ENCODE data around the gene ROPN1B.
"Not testable (repeated sequence)": the region's sequence is repeated elsewhere in the genome, so short reads cannot be mapped to it uniquely, and the experiment has no call there.

DNA sequence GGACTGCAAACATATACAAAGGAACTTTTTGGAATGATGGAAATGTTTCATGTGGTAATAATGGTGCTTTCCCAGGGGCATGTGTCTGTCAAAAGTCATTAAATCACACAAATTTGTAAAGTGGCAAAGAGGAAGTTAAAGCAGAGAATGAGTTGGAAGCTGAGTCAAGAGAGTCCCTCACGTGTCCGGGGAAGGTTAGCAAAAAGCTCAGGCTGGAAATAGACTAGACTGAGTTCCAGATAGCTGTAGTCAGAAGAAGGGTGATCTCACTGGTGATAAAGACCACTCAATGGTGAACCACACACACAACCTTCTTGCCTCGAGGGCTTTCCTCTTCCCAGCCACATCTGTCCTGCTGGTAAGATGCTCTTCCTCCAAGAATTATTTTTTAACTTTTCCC is 20.1 kb upstream of the ROPN1B start:
- TF ChIP-seq POLR2A (IDR thresholded peaks at IDR 0.05): not testable (repeated sequence)
- TF ChIP-seq, protein P1, sequence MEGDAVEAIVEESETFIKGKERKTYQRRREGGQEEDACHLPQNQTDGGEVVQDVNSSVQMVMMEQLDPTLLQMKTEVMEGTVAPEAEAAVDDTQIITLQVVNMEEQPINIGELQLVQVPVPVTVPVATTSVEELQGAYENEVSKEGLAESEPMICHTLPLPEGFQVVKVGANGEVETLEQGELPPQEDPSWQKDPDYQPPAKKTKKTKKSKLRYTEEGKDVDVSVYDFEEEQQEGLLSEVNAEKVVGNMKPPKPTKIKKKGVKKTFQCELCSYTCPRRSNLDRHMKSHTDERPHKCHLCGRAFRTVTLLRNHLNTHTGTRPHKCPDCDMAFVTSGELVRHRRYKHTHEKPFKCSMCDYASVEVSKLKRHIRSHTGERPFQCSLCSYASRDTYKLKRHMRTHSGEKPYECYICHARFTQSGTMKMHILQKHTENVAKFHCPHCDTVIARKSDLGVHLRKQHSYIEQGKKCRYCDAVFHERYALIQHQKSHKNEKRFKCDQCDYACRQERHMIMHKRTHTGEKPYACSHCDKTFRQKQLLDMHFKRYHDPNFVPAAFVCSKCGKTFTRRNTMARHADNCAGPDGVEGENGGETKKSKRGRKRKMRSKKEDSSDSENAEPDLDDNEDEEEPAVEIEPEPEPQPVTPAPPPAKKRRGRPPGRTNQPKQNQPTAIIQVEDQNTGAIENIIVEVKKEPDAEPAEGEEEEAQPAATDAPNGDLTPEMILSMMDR (IDR thresholded peaks at IDR 0.05): not testable (repeated sequence)
